AG09319 (cell line): Measurements from ENCODE around the gene KLC3.

Experiments used
- DNase-seq: peaks from one replicate; pipeline ENCODE4 v3.0.0-alpha.2; 2010; ENCODE audit warnings: low read depth; ENCODE audit errors: extremely low read depth
- CTCF ChIP-seq: IDR thresholded peaks from 2 replicates; pipeline ENCODE4 v1.5.1; 2011; ENCODE audit warnings: low read depth, mild to moderate bottlenecking, inconsistent platforms, low read length, moderate library complexity

The KLC3 gene

GRCh38 chr19:45320997-45321775, 19.4 kb upstream of the KLC3 start:
- no peak for DNase-seq
- no peak for TF ChIP-seq CTCF

DNA sequence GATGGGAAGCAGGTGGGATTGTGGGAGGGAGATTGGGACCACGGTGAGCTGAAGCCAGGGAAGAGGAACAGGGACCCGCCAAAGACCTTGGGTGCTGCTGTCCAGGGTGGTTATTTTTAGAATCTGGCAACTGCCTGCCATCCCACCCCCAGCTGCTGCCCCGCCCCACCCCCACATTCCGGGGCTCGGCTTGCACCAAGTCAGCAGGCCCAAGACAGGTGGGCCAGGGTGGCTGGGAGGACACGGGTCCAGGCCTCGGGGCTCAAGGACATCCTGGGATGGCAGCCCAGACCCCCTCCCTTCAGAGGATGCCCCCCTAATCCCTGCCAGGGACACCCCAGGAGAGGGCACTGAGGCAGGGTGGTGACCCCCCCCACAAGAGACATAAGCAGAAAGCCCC, 18.7 kb upstream of the KLC3 start:
- no peak for DNase-seq
- no peak for TF ChIP-seq CTCF

DNA sequence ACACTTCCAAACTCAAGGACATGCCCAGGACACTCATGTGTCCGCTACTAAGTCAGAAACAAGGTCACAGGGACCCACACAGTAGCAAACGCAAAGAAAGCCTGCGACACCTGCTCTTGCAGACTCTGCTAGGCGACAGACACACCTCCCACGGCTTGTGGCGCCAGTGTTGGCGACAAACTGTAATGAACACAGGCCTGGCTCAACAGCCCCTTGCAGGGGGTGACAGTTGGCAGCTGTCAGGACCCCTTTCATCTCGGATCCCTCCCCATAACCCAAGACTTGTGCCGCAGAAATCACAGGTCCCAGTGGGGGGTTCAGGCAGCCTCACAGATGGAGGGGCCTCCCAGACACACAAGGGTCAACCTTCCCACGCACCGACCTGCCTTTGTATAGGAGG, 18.2 kb upstream of the KLC3 start:
- DNase-seq: no peak
- no peak for TF ChIP-seq CTCF

GRCh38 chr19:45322744-45323281, 17.7 kb upstream of the KLC3 start, which contains the start of gene CKM:
Gene CKM (minus strand): TSS chr19:45322875. CDS start chr19:45319713, 3,162 bp downstream.
- TF ChIP-seq CTCF: no peak

GRCh38 chr19:45323671-45324081, 16.9 kb upstream of the KLC3 start:
- DNase-seq: no peak
- no peak for TF ChIP-seq CTCF

More at GRCh38 chr19:45322744-45323281, 17.7 kb upstream of the KLC3 start, which contains the start of gene CKM:
- no peak for DNase-seq

DNA sequence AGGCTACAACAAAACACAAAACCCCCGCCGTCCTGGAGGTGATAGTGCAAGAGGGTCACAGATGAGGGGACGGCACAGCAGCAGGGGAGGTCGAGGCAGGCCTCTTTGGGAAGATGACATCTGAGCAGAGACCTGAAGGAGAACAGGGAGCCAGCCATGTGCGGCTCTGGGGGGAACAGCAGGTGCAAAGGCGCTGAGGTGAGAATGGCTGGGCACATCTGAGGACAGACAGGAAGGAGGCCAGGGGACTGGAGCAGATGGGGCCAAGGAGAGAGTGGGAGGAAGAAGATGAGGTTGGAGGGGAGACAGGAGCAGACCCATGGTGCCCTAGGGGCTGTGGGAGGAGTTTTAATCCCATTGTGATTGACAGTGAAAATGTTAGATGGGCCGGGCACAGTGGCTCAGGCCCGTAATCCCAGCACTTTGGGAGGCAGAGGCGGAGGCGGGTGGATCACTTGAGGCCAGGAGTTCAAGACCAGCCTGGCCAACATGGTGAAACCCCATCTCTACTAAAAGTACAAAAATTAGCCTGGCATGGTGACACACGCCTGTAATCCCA, 16.1 kb upstream of the KLC3 start:
- DNase-seq: no peak
- no peak for TF ChIP-seq CTCF
